GM23248 (cell line): ENCODE results near the gene CAMTA1.

ENCODE experiments used
- EZH2 ChIP-seq: fragments of 200-600 bp; sonication (generic); IDR thresholded peaks from 2 replicates; pipeline ENCODE4 v1.6.1; 2018; ENCODE audit warnings: antibody characterized with exemption, mild to moderate bottlenecking; ENCODE audit not compliant: insufficient read depth, poor library complexity, severe bottlenecking
- EZH2phosphoT487 ChIP-seq: fragments of 200-600 bp; sonication (generic); IDR thresholded peaks from 2 replicates; pipeline ENCODE4 v1.6.1; 2018; ENCODE audit warnings: antibody characterized with exemption, moderate library complexity, mild to moderate bottlenecking, low read depth; ENCODE audit not compliant: insufficient read depth

DNA sequence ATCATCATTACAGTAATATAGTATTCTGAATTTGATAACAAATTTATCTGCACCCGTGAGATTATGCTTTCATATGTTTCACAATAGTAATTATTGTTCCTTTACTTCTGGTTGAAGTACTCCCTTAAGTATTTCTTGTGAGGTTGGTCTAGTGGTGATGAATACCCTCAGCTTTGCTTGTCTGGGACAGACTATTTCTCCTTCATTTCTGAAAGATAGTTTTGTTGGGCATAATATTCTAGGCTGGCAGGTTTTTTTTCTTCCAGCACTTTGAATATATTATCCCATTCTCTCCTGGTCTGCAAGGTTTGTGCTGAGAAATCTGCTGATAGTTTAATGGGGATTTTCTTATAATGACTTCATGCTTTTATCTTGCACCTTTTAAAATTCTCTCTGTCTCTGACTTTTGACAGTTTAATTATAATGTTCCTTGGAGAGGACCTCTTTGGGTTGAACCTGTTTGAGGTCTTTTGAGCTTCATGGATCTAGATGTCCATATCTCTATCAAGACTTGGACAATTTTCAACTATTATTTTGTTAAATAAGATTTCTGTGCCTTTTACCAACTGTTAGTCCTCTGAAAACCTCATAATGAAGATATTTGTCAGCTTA is 614.4 kb downstream of the CAMTA1 start:
- TF ChIP-seq EZH2phosphoT487 (no peak), EZH2 (no peak)
